A673 (cell line): Measurements from ENCODE around the gene PRTN3. TPM values are rescaled to one million over a fixed set of nuclear protein-coding genes. Genes with fewer than 3 reads are reported as not detected.

Experiments used
- BruUV-seq: library from RNA; stranded (reverse); fragments of 400-500 nt; replicated peaks from 2 replicates; lab custom pipeline; 2021; lab: Mats Ljungman, UMichigan
- CTCF ChIA-PET: fragments of 300-600 bp; sonication (Branson Sonifier 250); formaldehyde crosslinking; loops from one replicate; lab custom pipeline; 2022; ENCODE audit warnings: antibody characterized with exemption; lab: Charles Lee
- POLR2A ChIA-PET: fragments of 300-600 bp; sonication (Branson Sonifier 250); formaldehyde crosslinking; loops from one replicate; lab custom pipeline; 2022; ENCODE audit warnings: antibody characterized with exemption; ENCODE audit not compliant: low non-redundant PET; lab: Charles Lee
- DNase-seq: peaks from one replicate; pipeline ENCODE4 v3.0.0-alpha.2; 2015; ENCODE audit warnings: low spot score
- H3K27ac ChIP-seq: fragments of 200-600 bp; sonication (generic); 2 replicates; pipeline ENCODE4 v1.5.1; 2016; ENCODE audit warnings: mixed run types, low read depth, mild to moderate bottlenecking, mixed read lengths, antibody characterized with exemption, low read length; ENCODE audit not compliant: poor library complexity, severe bottlenecking
- H3K27me3 ChIP-seq: fragments of 200-600 bp; sonication (generic); replicated peaks from 2 replicates; pipeline ENCODE4 v1.6.1; 2017; ENCODE audit warnings: mixed run types, low read depth, mild to moderate bottlenecking, mixed read lengths, antibody characterized with exemption, low read length; ENCODE audit not compliant: insufficient read depth, poor library complexity
- H3K36me3 ChIP-seq: fragments of 200-600 bp; sonication (generic); 2 replicates; pipeline ENCODE4 v1.6.1; 2016; ENCODE audit warnings: mixed run types, mild to moderate bottlenecking, mixed read lengths, antibody characterized with exemption, low read length; ENCODE audit not compliant: insufficient read depth, poor library complexity, severe bottlenecking
- H3K4me1 ChIP-seq: fragments of 200-600 bp; sonication (generic); 2 replicates; pipeline ENCODE4 v1.6.1; 2017; ENCODE audit warnings: mixed run types, mild to moderate bottlenecking, mixed read lengths, antibody characterized with exemption, low read length; ENCODE audit not compliant: insufficient read depth, poor library complexity, severe bottlenecking
- H3K4me3 ChIP-seq: fragments of 200-600 bp; sonication (generic); 2 replicates; pipeline ENCODE4 v1.5.1; 2016; ENCODE audit warnings: low read depth, mixed run types, mild to moderate bottlenecking, mixed read lengths, low read length; ENCODE audit not compliant: poor library complexity, severe bottlenecking
- H3K9me3 ChIP-seq: fragments of 200-600 bp; sonication (generic); 2 replicates; pipeline ENCODE4 v1.6.1; 2016; ENCODE audit warnings: mixed run types, low read depth, mild to moderate bottlenecking, mixed read lengths, antibody characterized with exemption, low read length; ENCODE audit not compliant: poor library complexity, severe bottlenecking
- CTCF ChIP-seq: fragments of 300-800, 200-600 bp; sonication (generic); conservative IDR thresholded peaks from 2 replicates; pipeline ENCODE4 v1.5.1; 2017; ENCODE audit warnings: low read depth, mild to moderate bottlenecking, antibody characterized with exemption, low read length, moderate library complexity, mixed read lengths
- EZH2 ChIP-seq: fragments of 200-600 bp; sonication (generic); IDR thresholded peaks from 2 replicates; pipeline ENCODE4 v1.6.1; 2017; ENCODE audit warnings: borderline replicate concordance, low read depth, mild to moderate bottlenecking, mixed read lengths, antibody characterized with exemption, low read length; ENCODE audit not compliant: poor library complexity, severe bottlenecking
- intact Hi-C: fragments of 100-400 bp; cut with micrococcal nuclease; formaldehyde crosslinking; loops from one replicate; pipeline ENCODE4 v1.10.0; 2022; ENCODE audit not compliant: unreplicated experiment
- total RNA-seq: library from RNA; stranded (reverse); gene quantifications from 2 replicates; pipeline ENCODE4 v1.2.3, GENCODE V29; 2021

Gene PRTN3
- total RNA-seq, 1 experiment from 2014 or later: not detected

GRCh38 chr19:861756-862580 lies 21.2 kb downstream of the PRTN3 start:
- POLR2A ChIA-PET: no interaction called here

GRCh38 chr19:862581-863314 lies 21.9 kb downstream of the PRTN3 start:
- H3K4me3 ChIP-seq: peak overlapping the region; percentile 30
- intact Hi-C loops: loop anchor here (2.0 to 10.0 kb wide), 4 partner anchors 58 to 382 kb away; partner anchors contain the start of genes ATP5F1D, MIDN and WDR18
- ChIA-PET POLR2A (no interaction called here), CTCF (interaction anchor here (0.5 kb wide), 1 partner anchor 435 kb away, joined by 3 read pairs; no protein-coding TSS in a partner anchor)
- BruUV-seq: no TSS peak
- peak; percentile 88 for DNase-seq
- no peak for TF ChIP-seq EZH2
- TF ChIP-seq CTCF: no peak
- H3K27me3 ChIP-seq: no peaks in the 10 kb centered on the region
- no peaks in the 10 kb centered on the region for H3K9me3 ChIP-seq
- H3K36me3 ChIP-seq: peaks cover under 1% of the 10 kb centered on the region
- H3K4me1 ChIP-seq: peaks cover 19% of the 10 kb centered on the region
- H3K27ac ChIP-seq: no peak overlapping the region

More at GRCh38 chr19:861756-862580, 21.2 kb downstream of the PRTN3 start:
- CTCF ChIA-PET: no interaction called here
- DNase-seq: peak; percentile 73
- Histone ChIP-seq H3K4me1 (peaks cover 11% of the 10 kb centered on the region), H3K9me3 (no peaks in the 10 kb centered on the region), H3K27ac (no peak overlapping the region), H3K27me3 (no peaks in the 10 kb centered on the region), H3K36me3 (no peaks in the 10 kb centered on the region), H3K4me3 (no peak overlapping the region)
- BruUV-seq: no TSS peak
- intact Hi-C loops: loop anchor here (2.0 to 10.0 kb wide), 4 partner anchors 59 to 383 kb away; partner anchors contain the start of genes ATP5F1D, MIDN and WDR18
- TF ChIP-seq EZH2: no peak
- TF ChIP-seq CTCF: peak; percentile 45

GRCh38 chr19:863315-863620 lies 22.5 kb downstream of the PRTN3 start:
- intact Hi-C loops: loop anchor here (2.0 to 10.0 kb wide), 4 partner anchors 58 to 382 kb away; partner anchors contain the start of genes ATP5F1D, MIDN and WDR18
- Histone ChIP-seq H3K9me3 (no peaks in the 10 kb centered on the region), H3K36me3 (peaks cover 6% of the 10 kb centered on the region), H3K27ac (no peak overlapping the region), H3K4me1 (peaks cover 24% of the 10 kb centered on the region), H3K27me3 (no peaks in the 10 kb centered on the region), H3K4me3 (no peak overlapping the region)
- ChIA-PET CTCF (interaction anchor here (0.5 to 0.9 kb wide), 6 partner anchors 16 to 434 kb away, joined by 3 to 6 read pairs (median 3); partner anchors contain the start of gene RNU6-2), POLR2A (interaction anchor here (0.6 to 0.7 kb wide), 2 partner anchors 16 to 110 kb away, joined by 4 to 11 read pairs; no protein-coding TSS in a partner anchor)
- no TSS peak for BruUV-seq
- no peak for TF ChIP-seq CTCF
- TF ChIP-seq EZH2: no peak
- DNase-seq: no peak
